GM12875 (cell line): Measurements from ENCODE around the gene CFB.
"Not testable (repeated sequence)": the region's sequence is repeated elsewhere in the genome, so short reads cannot be mapped to it uniquely, and the experiment has no call there.

Experiments used
- H3K4me3 ChIP-seq: one replicate; pipeline ENCODE4 v1.5.1; 2011; ENCODE audit warnings: low read depth, low read length, control low read depth
- TF ChIP-seq, protein P1 (sequence below): IDR thresholded peaks from 2 replicates; pipeline ENCODE4 v1.5.1; 2011; ENCODE audit warnings: low read depth, mild to moderate bottlenecking, control low read depth, inconsistent platforms, low read length, moderate library complexity, borderline replicate concordance; ENCODE audit not compliant: insufficient read depth

Gene CFB

GRCh38 chr6:31906122-31906521 lies 39.8 kb upstream of the CFB start:
- no peak overlapping the region for H3K4me3 ChIP-seq
- TF ChIP-seq, protein P1, sequence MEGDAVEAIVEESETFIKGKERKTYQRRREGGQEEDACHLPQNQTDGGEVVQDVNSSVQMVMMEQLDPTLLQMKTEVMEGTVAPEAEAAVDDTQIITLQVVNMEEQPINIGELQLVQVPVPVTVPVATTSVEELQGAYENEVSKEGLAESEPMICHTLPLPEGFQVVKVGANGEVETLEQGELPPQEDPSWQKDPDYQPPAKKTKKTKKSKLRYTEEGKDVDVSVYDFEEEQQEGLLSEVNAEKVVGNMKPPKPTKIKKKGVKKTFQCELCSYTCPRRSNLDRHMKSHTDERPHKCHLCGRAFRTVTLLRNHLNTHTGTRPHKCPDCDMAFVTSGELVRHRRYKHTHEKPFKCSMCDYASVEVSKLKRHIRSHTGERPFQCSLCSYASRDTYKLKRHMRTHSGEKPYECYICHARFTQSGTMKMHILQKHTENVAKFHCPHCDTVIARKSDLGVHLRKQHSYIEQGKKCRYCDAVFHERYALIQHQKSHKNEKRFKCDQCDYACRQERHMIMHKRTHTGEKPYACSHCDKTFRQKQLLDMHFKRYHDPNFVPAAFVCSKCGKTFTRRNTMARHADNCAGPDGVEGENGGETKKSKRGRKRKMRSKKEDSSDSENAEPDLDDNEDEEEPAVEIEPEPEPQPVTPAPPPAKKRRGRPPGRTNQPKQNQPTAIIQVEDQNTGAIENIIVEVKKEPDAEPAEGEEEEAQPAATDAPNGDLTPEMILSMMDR, result no peak

DNA sequence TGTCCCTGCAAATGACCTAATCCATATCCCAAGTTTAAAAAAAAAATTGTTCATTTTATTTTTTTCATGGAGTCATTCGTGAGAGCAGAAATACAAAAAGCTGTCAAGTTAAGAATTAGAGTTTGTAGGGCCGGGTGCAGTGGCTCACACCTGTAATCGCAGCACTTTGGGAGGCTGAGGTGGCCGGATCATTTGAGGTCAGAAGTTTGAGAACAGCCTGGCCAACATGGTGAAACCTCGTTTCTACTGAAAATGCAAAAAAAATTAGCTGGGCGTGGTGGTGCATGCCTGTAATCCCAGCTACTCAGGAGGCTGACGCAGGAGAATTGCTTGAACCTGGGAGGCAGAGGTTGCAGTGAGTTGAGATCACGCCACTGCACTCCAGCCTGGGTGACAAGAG lies 39.2 kb upstream of the CFB start:
- H3K4me3 ChIP-seq, result not testable (repeated sequence)

GRCh38 chr6:31907158-31907813 lies 38.6 kb upstream of the CFB start:
- TF ChIP-seq, protein P1, result no peak
- no peak overlapping the region for H3K4me3 ChIP-seq

- H3K4me3 ChIP-seq, result not testable (repeated sequence)
Measured at GRCh38 chr6:31908255-31908654, 37.6 kb upstream of the CFB start.

- H3K4me3 ChIP-seq, result no peak overlapping the region
- TF ChIP-seq, protein P1, result no peak
Measured at GRCh38 chr6:31908791-31909190, 37.1 kb upstream of the CFB start.

- not testable (repeated sequence) for H3K4me3 ChIP-seq
Measured at GRCh38 chr6:31909298-31909697, 36.6 kb upstream of the CFB start.

GRCh38 chr6:31911826-31912585 lies 33.9 kb upstream of the CFB start:
- H3K4me3 ChIP-seq, result no peak overlapping the region
- TF ChIP-seq, protein P1, result no peak

DNA sequence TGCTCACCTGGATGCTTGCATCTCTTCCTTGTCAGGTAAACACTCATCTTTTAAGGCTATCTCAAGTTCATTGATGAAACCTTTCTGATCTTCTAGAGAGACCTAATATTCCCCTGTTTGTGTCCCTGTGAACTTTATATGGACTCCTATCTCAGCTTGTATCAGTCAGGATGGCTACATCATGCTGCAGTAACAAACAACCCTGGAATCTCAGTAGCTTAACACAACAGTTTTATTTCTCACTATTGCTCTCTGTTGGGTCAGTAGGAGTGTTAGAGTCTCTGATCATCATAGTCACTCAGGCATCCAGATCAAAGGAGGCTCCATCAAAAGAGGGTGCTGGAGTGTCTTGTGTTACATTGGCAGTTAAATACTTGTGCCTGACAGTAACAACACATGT lies 30.5 kb upstream of the CFB start:
- TF ChIP-seq, protein P1, result no peak
- no peak overlapping the region for H3K4me3 ChIP-seq
